ENCODE data around the gene SLC39A11.

The SLC39A11 gene

GRCh38 chr17:72984145-72984925 lies 108.2 kb downstream of the SLC39A11 start:
- no peak for DNase-seq (ENCODE audit: extremely low read depth in 1 of 2, low read depth in 1 of 2)

- DNase-seq (ENCODE audit: extremely low read depth in 1 of 2, low read depth in 1 of 2): no peak
Observed at GRCh38 chr17:72982680-72983079, 109.8 kb downstream of the SLC39A11 start.

GRCh38 chr17:72978593-72979218 lies 113.8 kb downstream of the SLC39A11 start:
- DNase-seq (ENCODE audit: extremely low read depth in 1 of 2, low read depth in 1 of 2): no peak

GRCh38 chr17:72977771-72978417 lies 114.6 kb downstream of the SLC39A11 start:
- DNase-seq (ENCODE audit: extremely low read depth in 1 of 2, low read depth in 1 of 2): no peak

GRCh38 chr17:72976971-72977770 lies 115.3 kb downstream of the SLC39A11 start:
- DNase-seq (ENCODE audit: extremely low read depth in 1 of 2, low read depth in 1 of 2): no peak

GRCh38 chr17:72975509-72975908 lies 117.0 kb downstream of the SLC39A11 start:
- DNase-seq (ENCODE audit: extremely low read depth in 1 of 2, low read depth in 1 of 2): no peak

- no peak for DNase-seq (ENCODE audit: extremely low read depth in 1 of 2, low read depth in 1 of 2)
Observed at GRCh38 chr17:72974605-72975232, 117.8 kb downstream of the SLC39A11 start.

GRCh38 chr17:72972263-72972951 lies 120.1 kb downstream of the SLC39A11 start:
- no peak for DNase-seq (ENCODE audit: extremely low read depth in 1 of 2, low read depth in 1 of 2)

- no peak for DNase-seq (ENCODE audit: extremely low read depth in 1 of 2, low read depth in 1 of 2)
Observed at GRCh38 chr17:72971226-72971880, 121.1 kb downstream of the SLC39A11 start.

- DNase-seq (ENCODE audit: extremely low read depth in 1 of 2, low read depth in 1 of 2): no peak
Observed at GRCh38 chr17:72970797-72971196, 121.7 kb downstream of the SLC39A11 start.

- DNase-seq (ENCODE audit: extremely low read depth in 1 of 2, low read depth in 1 of 2): no peak
Observed at GRCh38 chr17:72970246-72970645, 122.2 kb downstream of the SLC39A11 start.

GRCh38 chr17:72969293-72969906 lies 123.1 kb downstream of the SLC39A11 start:
- no peak for DNase-seq (ENCODE audit: extremely low read depth in 1 of 2, low read depth in 1 of 2)

GRCh38 chr17:72968798-72969197 lies 123.7 kb downstream of the SLC39A11 start:
- no peak for DNase-seq (ENCODE audit: extremely low read depth in 1 of 2, low read depth in 1 of 2)

- no peak for DNase-seq (ENCODE audit: extremely low read depth in 1 of 2, low read depth in 1 of 2)
Observed at GRCh38 chr17:72967977-72968585, 124.4 kb downstream of the SLC39A11 start.

GRCh38 chr17:72967277-72967970 lies 125.1 kb downstream of the SLC39A11 start:
- DNase-seq (ENCODE audit: extremely low read depth in 1 of 2, low read depth in 1 of 2): no peak

- DNase-seq (ENCODE audit: extremely low read depth in 1 of 2, low read depth in 1 of 2): no peak
Observed at GRCh38 chr17:72962106-72962505, 130.4 kb downstream of the SLC39A11 start.

GRCh38 chr17:72955391-72956140 lies 136.9 kb downstream of the SLC39A11 start:
- no peak for DNase-seq (ENCODE audit: extremely low read depth in 1 of 2, low read depth in 1 of 2)

All from stimulated activated CD8-positive, alpha-beta memory T cell treated with anti-CD3 and anti-CD28 coated beads, Interleukin-7, amount 100 ng/mL, for 48 hours (primary cell).